Adrenal gland (tissue), 12 donors: ENCODE data around the gene AGTPBP1. TPM values are rescaled to one million over a fixed set of nuclear protein-coding genes. Genes with fewer than 3 reads are reported as not detected.

ENCODE experiments used
- DNase-seq, 7 donors: peaks; one replicate each; pipeline ENCODE4 v3.0.0-alpha.2; 2019 to 2020
- H3K27ac ChIP-seq, 5 donors: fragments of 200-600 bp; sonication (generic) in 4 of 5; 1 replicate in 3 of 5; 2 replicates in 2 of 5; pipeline versions ENCODE4 v1.5.1 to v1.8.0; 2016 to 2020; ENCODE audit warnings: mild to moderate bottlenecking in 1 of 5
- H3K27me3 ChIP-seq: fragments of 200-600 bp; 2 replicates; pipeline ENCODE4 v1.8.0; 2021
- H3K36me3 ChIP-seq, 2 donors: fragments of 200-600 bp; replicated peaks in 1 of 2; 1 replicate in 1 of 2; 2 replicates in 1 of 2; pipeline versions ENCODE4 v1.5.1 to v1.8.0; 2018 to 2022
- H3K4me1 ChIP-seq, 2 donors: fragments of 200-600 bp; replicated peaks in 1 of 2; 1 replicate in 1 of 2; 2 replicates in 1 of 2; pipeline versions ENCODE4 v1.5.1 to v1.8.0; 2018 to 2021
- H3K4me3 ChIP-seq, 4 donors: fragments of 200-600 bp; sonication (generic) in 3 of 4; one replicate each; pipeline ENCODE4 v1.5.1; 2016 to 2018
- H3K9me3 ChIP-seq, 3 donors: fragments of 200-600 bp; sonication (generic) in 1 of 3; replicated peaks in 1 of 3; 1 replicate in 2 of 3; 2 replicates in 1 of 3; pipeline versions ENCODE4 v1.5.1 to v1.8.0; 2016 to 2021
- CTCF ChIP-seq, 6 experiments: fragments of 450-650 bp in 4 of 6; fragments of 200-600 bp in 2 of 6; sonication (generic) in 1 of 6; IDR thresholded peaks; 1 replicate in 5 of 6; 2 replicates in 1 of 6; pipeline versions ENCODE4 v1.5.1 to v1.8.0; 2016 to 2021; ENCODE audit warnings: antibody characterized with exemption in 6 of 6, mild to moderate bottlenecking in 2 of 6, moderate library complexity in 1 of 6
- POLR2A ChIP-seq, 2 donors: fragments of 450-650 bp; IDR thresholded peaks; one replicate each; pipeline ENCODE4 v1.6.1; 2017; ENCODE audit warnings: antibody characterized with exemption in 2 of 2, mild to moderate bottlenecking in 2 of 2, moderate library complexity in 1 of 2
- WGBS, 4 donors: extraction: QIAGEN DNeasy Blood & Tissue Kit in 2 of 4; methylation state at CpG; one replicate each; pipeline versions ENCODE4 v1.1.5 to v1.1.7; 2013 to 2017; 5-methylcytosine and 5-hydroxymethylcytosine counted together
- intact Hi-C, 2 donors: fragments of 100-400 bp; cut with DNase I; formaldehyde crosslinking; loops; one replicate each; pipeline versions ENCODE4 v1.14.1 to v1.15.0; 2022 to 2023
- polyA plus RNA-seq, 3 donors: library from polyadenylated mRNA; stranded (reverse); fragments of 200-250 nt in 2 of 3; fragments of 350-450 nt in 1 of 3; fragmentation: Illumina TruSeq in 1 of 3; extraction: RNeasy Lipid Tissue Mini Kit (QIAGEN cat#74804) in 1 of 3; gene quantifications; one replicate each; pipeline ENCODE4 v1.2.3, GENCODE V29; 2013 to 2014
- total RNA-seq, 9 donors: library from RNA; depleted of rRNA in 4 of 9; stranded (reverse); fragments of >200 nt in 4 of 9; fragments of 120-200 nt in 1 of 9; fragmentation: NEBNext Ultra II Directional in 1 of 9; extraction: Animal tissue kit (Norgen Biotek cat#: 25700) in 1 of 9; gene quantifications; one replicate each; pipeline versions ENCODE4 v1.1.0 to v1.2.4, GENCODE V29; 2013 to 2023
- donor health status: healthy with polysubstance abuse.
- donor health status: Bipolar disorder and iron deficiency.
- donor health status: DM: yes; HTN: yes; CAD: no.
- donor health status: DM: no; HTN: no; CAD: no.
- donor health status: DM: no; HTN: no; CAD: no.
- donor health status: DM: yes; HTN: yes; CAD: no.

The AGTPBP1 gene
- total and polyA plus RNA-seq, 12 donors, result 4.2 to 27.5 (median 11.6) TPM

GRCh38 chr9:85647571-85647970 lies 94.2 kb downstream of the AGTPBP1 start:
- Histone ChIP-seq H3K9me3 (no peaks in the 10 kb centered on the region), H3K27me3 (no peaks in the 10 kb centered on the region), H3K4me3 (no peak overlapping the region), H3K36me3 (no peaks in the 10 kb centered on the region), H3K4me1 (no peaks in the 10 kb centered on the region), H3K27ac (no peak overlapping the region)
- intact Hi-C loops, result no loop called here
- TF ChIP-seq POLR2A (IDR thresholded peaks at IDR 0.05), result no peak
- TF ChIP-seq CTCF (IDR thresholded peaks at IDR 0.05), result no peak
- DNase-seq, result no peak
- WGBS, 4 donors, result 92 to 100% (median 99%) methylated on average over 1 of the region's 1 CpG

- WGBS, 4 donors, result 89 to 97% (median 91%) methylated on average over 3 of the region's 3 CpGs
- DNase-seq, result no peak
- Histone ChIP-seq H3K4me1 (no peaks in the 10 kb centered on the region), H3K9me3 (no peaks in the 10 kb centered on the region), H3K27me3 (no peaks in the 10 kb centered on the region), H3K36me3 (no peaks in the 10 kb centered on the region), H3K27ac (no peak overlapping the region), H3K4me3 (no peak overlapping the region)
- intact Hi-C loops, result no loop called here
- TF ChIP-seq CTCF (IDR thresholded peaks at IDR 0.05) (no peak), POLR2A (IDR thresholded peaks at IDR 0.05) (no peak)
Observed at GRCh38 chr9:85645909-85646627, 95.7 kb downstream of the AGTPBP1 start.

- H3K36me3 ChIP-seq, result no peaks in the 10 kb centered on the region
- H3K4me1 ChIP-seq, result no peaks in the 10 kb centered on the region
- intact Hi-C loops, result no loop called here
- H3K9me3 ChIP-seq, result no peaks in the 10 kb centered on the region
- WGBS, 4 donors, result 86 to 94% (median 90%) methylated on average over 1 of the region's 1 CpG
- TF ChIP-seq CTCF (IDR thresholded peaks at IDR 0.05) (no peak), POLR2A (IDR thresholded peaks at IDR 0.05) (no peak)
- no peaks in the 10 kb centered on the region for H3K27me3 ChIP-seq
- no peak overlapping the region for H3K4me3 ChIP-seq
- H3K27ac ChIP-seq, result no peak overlapping the region
- DNase-seq, result no peak
Observed at GRCh38 chr9:85640425-85640824, 101.3 kb downstream of the AGTPBP1 start.

- intact Hi-C loops, result no loop called here
- H3K9me3 ChIP-seq, result no peaks in the 10 kb centered on the region
- no peak overlapping the region for H3K27ac ChIP-seq
- no peaks in the 10 kb centered on the region for H3K27me3 ChIP-seq
- TF ChIP-seq POLR2A (IDR thresholded peaks at IDR 0.05) (no peak), CTCF (IDR thresholded peaks at IDR 0.05) (no peak)
- DNase-seq, result no peak
- H3K4me3 ChIP-seq, result no peak overlapping the region
- no peaks in the 10 kb centered on the region for H3K4me1 ChIP-seq
- 86 to 91% (median 90%) methylated on average over 3 of the region's 3 CpGs for WGBS, 4 donors
- no peaks in the 10 kb centered on the region for H3K36me3 ChIP-seq
Observed at GRCh38 chr9:85639675-85640186, 102.0 kb downstream of the AGTPBP1 start.
